ENCODE measurements around the gene ERVFRD-1.

ERVFRD-1 gene, protein sequence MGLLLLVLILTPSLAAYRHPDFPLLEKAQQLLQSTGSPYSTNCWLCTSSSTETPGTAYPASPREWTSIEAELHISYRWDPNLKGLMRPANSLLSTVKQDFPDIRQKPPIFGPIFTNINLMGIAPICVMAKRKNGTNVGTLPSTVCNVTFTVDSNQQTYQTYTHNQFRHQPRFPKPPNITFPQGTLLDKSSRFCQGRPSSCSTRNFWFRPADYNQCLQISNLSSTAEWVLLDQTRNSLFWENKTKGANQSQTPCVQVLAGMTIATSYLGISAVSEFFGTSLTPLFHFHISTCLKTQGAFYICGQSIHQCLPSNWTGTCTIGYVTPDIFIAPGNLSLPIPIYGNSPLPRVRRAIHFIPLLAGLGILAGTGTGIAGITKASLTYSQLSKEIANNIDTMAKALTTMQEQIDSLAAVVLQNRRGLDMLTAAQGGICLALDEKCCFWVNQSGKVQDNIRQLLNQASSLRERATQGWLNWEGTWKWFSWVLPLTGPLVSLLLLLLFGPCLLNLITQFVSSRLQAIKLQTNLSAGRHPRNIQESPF

DNA sequence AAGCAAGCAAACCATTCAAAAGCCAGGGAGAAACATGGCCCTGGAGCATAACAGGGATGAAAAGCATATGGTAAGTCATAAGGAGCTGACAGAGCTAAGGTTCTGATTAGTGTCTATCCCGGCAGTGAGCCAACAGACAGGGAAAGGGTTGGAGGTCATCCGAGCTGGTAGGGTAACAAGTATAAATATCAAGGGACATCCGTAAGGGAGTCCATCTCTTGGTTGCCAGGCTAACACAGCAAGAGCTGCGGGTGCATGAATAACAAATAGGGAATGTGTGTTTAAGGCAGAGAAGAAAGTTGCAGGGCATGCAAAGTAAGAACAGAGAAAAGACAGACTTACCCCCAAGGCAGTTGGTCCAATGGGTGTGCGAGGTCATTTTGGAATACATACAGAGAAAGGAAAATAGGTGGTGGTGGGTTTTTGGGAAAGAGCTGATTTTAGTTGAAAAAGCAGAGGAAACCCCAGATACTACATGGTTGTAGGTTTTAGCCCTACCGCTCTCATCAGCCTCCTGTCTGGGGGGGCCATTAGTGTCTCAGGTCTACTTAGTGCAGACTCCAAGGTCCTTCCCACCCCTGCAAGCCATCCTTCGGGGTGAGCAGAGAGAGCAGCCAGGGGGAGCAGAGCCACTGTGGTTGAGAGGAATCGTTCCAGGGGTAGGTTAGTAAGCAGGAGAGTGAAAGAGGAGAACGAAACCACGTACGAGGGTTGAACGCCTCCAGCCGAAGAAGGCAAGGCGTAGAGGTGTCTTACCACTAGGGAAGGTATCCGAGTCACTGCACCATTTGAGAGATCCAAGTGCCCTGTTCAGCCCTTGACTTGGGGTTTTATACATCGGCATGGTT, at the start of gene ERVFRD-1:
Gene ERVFRD-1, minus strand, starts transcription at position 805 of the 848 bp plus-strand sequence. CDS start 6,415 bp downstream, outside the sequence.
- Histone ChIP-seq H3K27ac (ENCODE audit: low read length) (no peak within 1 kb of the TSS), H3K9ac (ENCODE audit: low read length in 2 of 2) (no peak within 1 kb of the TSS), H3K27me3 (ENCODE audit: control insufficient read depth in 1 of 2, insufficient read depth in 2 of 2, low read length in 2 of 2) (no peaks in the 10 kb centered on the region), H3K4me3 (ENCODE audit: low read length in 2 of 2) (no peak within 1 kb of the TSS), H3K4me1 (ENCODE audit: control insufficient read depth, insufficient read depth, low read length) (no peaks in the 10 kb centered on the region), H3K9me3 (ENCODE audit: control insufficient read depth in 2 of 2, low read length in 2 of 2) (no peaks in the 10 kb centered on the region), H3K36me3 (ENCODE audit: control insufficient read depth in 2 of 2, insufficient read depth in 2 of 2, low read length in 2 of 2) (peaks cover 0 to 2% of the 10 kb centered on the region in 2 donors)

DNA sequence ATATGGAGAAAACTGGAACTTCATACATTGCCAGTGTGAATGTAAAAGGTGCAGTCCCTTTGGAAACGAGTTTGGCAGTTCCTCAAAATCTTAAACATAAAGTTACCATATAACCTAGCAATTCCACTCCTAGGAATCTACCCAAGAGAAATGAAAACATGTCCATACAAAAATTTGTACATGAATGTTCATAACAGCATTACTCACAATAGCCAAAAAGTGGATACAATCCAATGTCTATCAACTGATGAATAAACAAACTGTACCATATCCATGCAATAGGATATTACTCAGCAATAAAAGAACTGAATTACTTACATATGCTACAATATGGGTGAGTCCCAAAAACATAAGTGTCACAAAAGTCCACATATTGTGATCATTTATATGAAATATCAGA, 48.7 kb upstream of the ERVFRD-1 start:
- Histone ChIP-seq H3K4me3 (ENCODE audit: low read length in 2 of 2) (no peak overlapping the region), H3K27ac (ENCODE audit: low read length) (no peak overlapping the region), H3K4me1 (ENCODE audit: control insufficient read depth, insufficient read depth, low read length) (no peaks in the 10 kb centered on the region), H3K9ac (ENCODE audit: low read length in 2 of 2) (no peak overlapping the region), H3K27me3 (ENCODE audit: control insufficient read depth in 1 of 2, insufficient read depth in 2 of 2, low read length in 2 of 2) (no peaks in the 10 kb centered on the region), H3K9me3 (ENCODE audit: control insufficient read depth in 2 of 2, low read length in 2 of 2) (no peaks in the 10 kb centered on the region), H3K36me3 (ENCODE audit: control insufficient read depth in 2 of 2, insufficient read depth in 2 of 2, low read length in 2 of 2) (no peaks in the 10 kb centered on the region)

DNA sequence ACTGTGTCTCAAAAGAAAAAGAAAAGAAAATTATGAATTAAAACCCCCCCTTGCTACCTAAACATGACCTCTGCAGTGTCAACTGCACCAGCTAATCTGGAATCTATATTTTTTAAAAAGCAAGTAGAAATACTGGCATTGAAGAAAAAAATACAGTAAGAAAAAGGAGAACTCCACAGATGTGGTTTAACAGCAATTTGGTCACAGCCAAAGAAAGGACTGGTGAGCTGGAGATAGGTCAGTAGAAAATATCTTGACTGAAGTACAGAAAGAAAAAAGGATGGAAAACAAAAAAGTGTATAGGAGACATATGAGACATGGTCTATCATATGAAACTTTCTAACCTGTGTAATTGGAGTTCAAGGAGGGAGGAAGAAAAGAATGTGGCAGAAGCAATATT, 44.1 kb upstream of the ERVFRD-1 start:
- H3K27me3 ChIP-seq (ENCODE audit: control insufficient read depth in 1 of 2, insufficient read depth in 2 of 2, low read length in 2 of 2): no peaks in the 10 kb centered on the region

DNA sequence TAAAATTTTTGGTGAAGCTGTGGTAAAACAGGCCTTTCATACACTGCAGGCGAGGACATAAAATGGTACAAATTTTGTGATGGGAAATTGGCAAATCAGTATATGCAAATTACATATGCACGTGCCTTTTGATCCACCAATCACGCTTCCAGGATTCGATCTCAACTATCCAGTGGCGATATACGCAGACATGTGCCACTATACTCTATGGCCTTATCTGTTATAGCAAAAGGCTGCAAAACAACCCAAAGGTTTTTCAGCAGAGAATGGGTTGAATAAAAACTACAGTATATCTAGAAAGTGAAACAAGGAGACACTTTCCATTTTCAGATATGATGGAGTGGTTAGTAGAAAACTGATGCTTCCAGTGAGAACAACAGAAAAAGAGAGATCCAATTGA, 41.9 kb upstream of the ERVFRD-1 start:
- no peaks in the 10 kb centered on the region for H3K36me3 ChIP-seq (ENCODE audit: control insufficient read depth in 2 of 2, insufficient read depth in 2 of 2, low read length in 2 of 2)
- H3K4me1 ChIP-seq (ENCODE audit: control insufficient read depth, insufficient read depth, low read length): no peaks in the 10 kb centered on the region
- no peaks in the 10 kb centered on the region for H3K9me3 ChIP-seq (ENCODE audit: control insufficient read depth in 2 of 2, low read length in 2 of 2)
- no peak overlapping the region for H3K27ac ChIP-seq (ENCODE audit: low read length)
- H3K9ac ChIP-seq (ENCODE audit: low read length in 2 of 2): no peak overlapping the region
- no peaks in the 10 kb centered on the region for H3K27me3 ChIP-seq (ENCODE audit: control insufficient read depth in 1 of 2, insufficient read depth in 2 of 2, low read length in 2 of 2)
- no peak overlapping the region for H3K4me3 ChIP-seq (ENCODE audit: low read length in 2 of 2)

More for the DNA sequence above, 44.1 kb upstream of the ERVFRD-1 start:
- H3K4me3 ChIP-seq (ENCODE audit: low read length in 2 of 2): no peak overlapping the region
- no peaks in the 10 kb centered on the region for H3K36me3 ChIP-seq (ENCODE audit: control insufficient read depth in 2 of 2, insufficient read depth in 2 of 2, low read length in 2 of 2)
- H3K4me1 ChIP-seq (ENCODE audit: control insufficient read depth, insufficient read depth, low read length): no peaks in the 10 kb centered on the region
- no peak overlapping the region for H3K27ac ChIP-seq (ENCODE audit: low read length)
- no peaks in the 10 kb centered on the region for H3K9me3 ChIP-seq (ENCODE audit: control insufficient read depth in 2 of 2, low read length in 2 of 2)
- H3K9ac ChIP-seq (ENCODE audit: low read length in 2 of 2): no peak overlapping the region

DNA sequence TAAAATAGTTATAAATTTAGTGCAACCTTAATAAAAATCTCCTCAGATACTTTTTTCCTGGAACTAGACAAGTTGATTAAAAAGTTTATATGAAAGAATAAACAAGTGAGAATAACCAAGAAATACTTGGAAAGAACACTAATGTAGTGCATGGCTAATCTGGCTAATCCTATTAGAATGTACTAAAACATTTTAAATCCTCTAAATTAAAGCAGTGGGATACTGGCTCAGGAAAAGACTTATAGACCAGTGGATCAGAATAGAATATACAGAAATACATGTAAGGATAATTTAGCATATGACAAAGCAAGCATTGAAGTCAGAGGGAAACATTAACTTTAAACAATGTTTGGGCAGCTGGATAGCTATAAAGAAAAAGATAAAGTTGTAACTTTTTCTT, 41.1 kb upstream of the ERVFRD-1 start:
- Histone ChIP-seq H3K27me3 (ENCODE audit: control insufficient read depth in 1 of 2, insufficient read depth in 2 of 2, low read length in 2 of 2) (no peaks in the 10 kb centered on the region), H3K9ac (ENCODE audit: low read length in 2 of 2) (no peak overlapping the region), H3K9me3 (ENCODE audit: control insufficient read depth in 2 of 2, low read length in 2 of 2) (no peaks in the 10 kb centered on the region), H3K36me3 (ENCODE audit: control insufficient read depth in 2 of 2, insufficient read depth in 2 of 2, low read length in 2 of 2) (no peaks in the 10 kb centered on the region), H3K27ac (ENCODE audit: low read length) (no peak overlapping the region), H3K4me3 (ENCODE audit: low read length in 2 of 2) (no peak overlapping the region), H3K4me1 (ENCODE audit: control insufficient read depth, insufficient read depth, low read length) (no peaks in the 10 kb centered on the region)

DNA sequence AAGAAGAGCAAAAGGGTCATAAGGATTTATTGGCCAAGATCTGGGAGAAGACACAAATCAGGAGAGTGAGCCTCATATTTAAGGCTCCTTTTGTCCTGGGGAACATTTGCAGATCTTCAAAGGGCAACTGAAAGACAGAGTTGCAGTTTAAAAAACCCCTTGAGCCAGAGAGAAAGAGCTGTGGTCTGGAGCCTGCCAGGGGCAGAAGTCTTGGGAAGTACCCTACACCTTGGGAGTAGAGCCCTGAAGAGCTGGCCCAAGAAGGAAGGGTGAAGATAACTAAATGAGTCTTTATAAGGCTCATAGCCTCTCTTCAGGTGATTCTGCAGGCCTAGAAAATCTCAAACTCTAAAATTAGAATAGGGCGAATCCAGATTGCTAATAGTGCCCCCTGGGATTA, 40.0 kb upstream of the ERVFRD-1 start:
- no peak overlapping the region for H3K27ac ChIP-seq (ENCODE audit: low read length)
- no peak overlapping the region for H3K4me3 ChIP-seq (ENCODE audit: low read length in 2 of 2)
- no peak overlapping the region for H3K9ac ChIP-seq (ENCODE audit: low read length in 2 of 2)
- H3K9me3 ChIP-seq (ENCODE audit: control insufficient read depth in 2 of 2, low read length in 2 of 2): no peaks in the 10 kb centered on the region
- H3K36me3 ChIP-seq (ENCODE audit: control insufficient read depth in 2 of 2, insufficient read depth in 2 of 2, low read length in 2 of 2): no peaks in the 10 kb centered on the region
- no peaks in the 10 kb centered on the region for H3K4me1 ChIP-seq (ENCODE audit: control insufficient read depth, insufficient read depth, low read length)
- H3K27me3 ChIP-seq (ENCODE audit: control insufficient read depth in 1 of 2, insufficient read depth in 2 of 2, low read length in 2 of 2): no peaks in the 10 kb centered on the region

DNA sequence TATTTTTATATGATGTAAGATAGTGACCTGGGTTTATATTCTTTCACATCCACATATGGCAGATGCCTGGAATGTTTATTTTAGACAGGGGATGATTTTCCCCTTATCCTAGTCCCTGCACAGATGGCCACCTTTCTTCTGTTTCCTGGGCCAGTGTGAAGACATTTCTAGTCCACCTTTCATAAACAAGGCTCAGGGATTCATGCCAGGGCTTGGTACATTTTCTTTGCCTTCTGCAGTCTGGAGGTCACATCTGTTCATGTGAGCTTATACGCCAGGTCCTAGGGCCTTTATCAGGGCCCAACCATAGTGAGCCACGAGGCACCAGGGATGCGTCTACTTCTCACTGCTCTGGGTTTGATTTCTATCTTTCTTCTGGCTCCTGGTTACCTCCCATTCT, 38.0 kb upstream of the ERVFRD-1 start:
- Histone ChIP-seq H3K27me3 (ENCODE audit: control insufficient read depth in 1 of 2, insufficient read depth in 2 of 2, low read length in 2 of 2) (no peaks in the 10 kb centered on the region), H3K4me1 (ENCODE audit: control insufficient read depth, insufficient read depth, low read length) (no peaks in the 10 kb centered on the region), H3K9me3 (ENCODE audit: control insufficient read depth in 2 of 2, low read length in 2 of 2) (no peaks in the 10 kb centered on the region), H3K27ac (ENCODE audit: low read length) (no peak overlapping the region), H3K36me3 (ENCODE audit: control insufficient read depth in 2 of 2, insufficient read depth in 2 of 2, low read length in 2 of 2) (no peaks in the 10 kb centered on the region), H3K9ac (ENCODE audit: low read length in 2 of 2) (no peak overlapping the region), H3K4me3 (ENCODE audit: low read length in 2 of 2) (no peak overlapping the region)

DNA sequence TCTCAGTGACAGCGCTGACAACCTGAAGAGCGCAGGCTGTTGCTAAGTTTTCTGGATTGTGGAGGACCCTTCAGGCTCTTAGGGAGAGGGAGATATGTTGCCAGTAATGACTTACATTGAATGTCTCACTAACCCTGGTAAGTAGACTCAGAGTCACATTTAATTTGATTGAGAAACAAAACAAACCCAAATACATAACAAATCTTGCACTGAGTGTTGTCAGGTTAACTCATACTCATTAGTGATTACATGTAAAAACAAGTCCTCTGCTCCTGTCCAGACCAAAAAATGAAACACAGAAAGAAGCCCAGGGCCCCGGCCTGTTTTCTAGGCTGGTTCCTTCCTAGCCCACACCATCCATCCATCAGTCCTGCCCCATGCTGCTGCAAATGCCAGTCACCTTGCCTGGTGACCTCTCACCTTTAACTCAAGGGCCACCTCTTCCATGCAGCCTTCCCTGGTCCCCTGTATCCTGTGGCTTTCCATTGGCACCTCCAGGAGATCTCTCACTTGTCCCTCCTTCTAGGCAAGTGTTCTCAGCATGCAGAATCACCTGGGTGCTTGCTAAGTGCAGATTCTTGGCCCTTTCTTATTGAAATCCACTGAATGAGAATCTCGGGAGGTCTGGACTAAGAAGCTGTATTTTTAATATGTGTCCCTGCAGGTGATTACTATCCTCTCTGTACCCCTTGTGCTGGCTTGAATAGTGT, 34.7 kb upstream of the ERVFRD-1 start:
- no peaks in the 10 kb centered on the region for H3K4me1 ChIP-seq (ENCODE audit: control insufficient read depth, insufficient read depth, low read length)

DNA sequence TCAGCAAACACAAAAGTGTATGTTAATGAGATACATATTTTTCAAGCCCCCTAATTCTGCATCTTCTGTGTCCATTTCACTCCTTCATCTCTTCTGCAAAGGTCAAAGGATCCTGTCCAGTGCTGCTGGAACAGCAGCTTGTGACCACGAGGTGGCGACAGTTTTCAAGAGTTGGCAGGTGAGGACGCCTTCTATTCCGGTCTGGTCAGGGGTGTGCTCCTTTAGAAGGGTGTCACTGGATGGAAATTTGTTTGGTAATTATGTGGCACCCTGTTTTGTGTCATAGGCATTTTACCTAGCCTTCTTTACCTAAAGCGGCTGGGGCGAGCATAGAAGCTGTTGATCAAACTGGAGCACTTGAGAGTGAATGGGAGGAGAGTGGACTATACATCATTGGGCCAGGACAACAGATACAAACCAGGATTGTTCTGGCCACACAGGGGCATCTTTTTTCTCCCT, 32.9 kb upstream of the ERVFRD-1 start:
- Histone ChIP-seq H3K36me3 (ENCODE audit: control insufficient read depth in 2 of 2, insufficient read depth in 2 of 2, low read length in 2 of 2) (no peaks in the 10 kb centered on the region), H3K27me3 (ENCODE audit: control insufficient read depth in 1 of 2, insufficient read depth in 2 of 2, low read length in 2 of 2) (no peaks in the 10 kb centered on the region), H3K4me1 (ENCODE audit: control insufficient read depth, insufficient read depth, low read length) (no peaks in the 10 kb centered on the region), H3K9me3 (ENCODE audit: control insufficient read depth in 2 of 2, low read length in 2 of 2) (no peaks in the 10 kb centered on the region), H3K4me3 (ENCODE audit: low read length in 2 of 2) (no peak overlapping the region), H3K9ac (ENCODE audit: low read length in 2 of 2) (no peak overlapping the region), H3K27ac (ENCODE audit: low read length) (no peak overlapping the region)

More for the DNA sequence above, 34.7 kb upstream of the ERVFRD-1 start:
- Histone ChIP-seq H3K27me3 (ENCODE audit: control insufficient read depth in 1 of 2, insufficient read depth in 2 of 2, low read length in 2 of 2) (no peaks in the 10 kb centered on the region), H3K27ac (ENCODE audit: low read length) (no peak overlapping the region), H3K9ac (ENCODE audit: low read length in 2 of 2) (no peak overlapping the region), H3K9me3 (ENCODE audit: control insufficient read depth in 2 of 2, low read length in 2 of 2) (no peaks in the 10 kb centered on the region), H3K36me3 (ENCODE audit: control insufficient read depth in 2 of 2, insufficient read depth in 2 of 2, low read length in 2 of 2) (no peaks in the 10 kb centered on the region), H3K4me3 (ENCODE audit: low read length in 2 of 2) (no peak overlapping the region)

All from stomach smooth muscle (tissue), 2 donors.